Stimulated activated CD4-positive, alpha-beta T cell treated with anti-CD3 and anti-CD28 coated beads, TNF-alpha, amount 100 ng/mL, for 24 hours (primary cell): ENCODE measurements around the gene DCLK3.

ENCODE experiments used
- DNase-seq, 3 experiments: peaks; one replicate each; pipeline ENCODE4 v3.0.0-alpha.2; 2020; ENCODE audit warnings: low read depth in 3 of 3

The DCLK3 gene

DNA sequence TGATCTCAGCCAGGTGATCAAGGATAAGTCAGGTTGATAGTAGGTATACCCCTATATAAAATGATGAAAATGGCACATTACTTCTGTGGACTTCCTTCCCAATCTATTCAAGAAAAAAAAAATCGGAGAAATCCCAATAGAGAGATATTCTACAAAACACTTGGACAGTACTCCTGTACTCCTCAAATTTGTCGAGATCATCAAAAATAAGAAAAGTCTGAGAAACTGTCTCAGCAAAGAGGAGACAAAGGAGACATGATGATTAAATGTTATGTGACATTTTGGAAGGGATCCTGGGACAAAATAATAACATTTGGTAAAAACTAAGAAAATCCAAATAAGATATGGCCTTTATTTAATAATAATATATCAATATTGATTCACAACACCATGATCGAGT is 94.6 kb downstream of the DCLK3 start:
- DNase-seq: no peak

DNA sequence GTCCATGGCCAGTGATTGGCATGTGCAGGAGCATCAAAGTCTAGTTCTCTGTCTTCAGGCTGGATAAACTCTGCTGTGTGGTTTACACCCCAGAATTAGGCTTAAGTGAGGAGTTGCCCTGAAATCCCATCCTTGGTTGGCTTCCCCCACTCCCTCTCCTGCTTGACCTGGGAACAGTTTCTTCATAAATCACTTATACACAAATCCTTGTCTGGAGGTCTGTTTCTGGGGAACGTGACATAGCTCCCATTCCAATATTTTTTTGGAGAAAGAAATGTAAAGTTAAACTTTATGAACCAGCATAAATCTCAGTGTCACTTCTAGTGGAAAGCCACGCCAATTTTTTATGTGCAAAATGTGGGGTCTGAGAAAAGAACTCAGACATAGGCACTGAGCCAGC is 98.2 kb downstream of the DCLK3 start:
- no peak for DNase-seq

GRCh38 chr3:36663666-36664291 is 100.6 kb downstream of the DCLK3 start:
- DNase-seq: no peak

- no peak for DNase-seq
Observed at GRCh38 chr3:36662626-36663025, 101.7 kb downstream of the DCLK3 start.
